ENCODE data around the gene KRTAP4-2. TPM values are rescaled to one million over a fixed set of nuclear protein-coding genes. Genes with fewer than 3 reads are reported as not detected.

Gene KRTAP4-2
- total RNA-seq, 1 donor from 2014 or later, result not detected

- H3K27ac Mint-ChIP-seq (ENCODE audit: unreplicated experiment), result no peak overlapping the region
- H3K4me3 Mint-ChIP-seq (ENCODE audit: unreplicated experiment), result no peak overlapping the region
- peaks cover 5% of the 10 kb centered on the region for H3K36me3 Mint-ChIP-seq (ENCODE audit: unreplicated experiment)
- no peak for TF ChIP-seq CTCF (IDR thresholded peaks at IDR 0.05; ENCODE audit: partially characterized antibody, unreplicated experiment)
- no peak for DNase-seq
- no peaks in the 10 kb centered on the region for H3K4me1 Mint-ChIP-seq (ENCODE audit: low read depth, unreplicated experiment)
- peaks cover 4% of the 10 kb centered on the region for H3K27me3 Mint-ChIP-seq (ENCODE audit: unreplicated experiment)
- peaks cover 6% of the 10 kb centered on the region for H3K9me3 Mint-ChIP-seq (ENCODE audit: unreplicated experiment)
Observed at GRCh38 chr17:41176744-41177387, 1.2 kb downstream of the KRTAP4-2 start.

GRCh38 chr17:41171886-41172285, 6.1 kb downstream of the KRTAP4-2 start:
- Mint-ChIP-seq H3K9me3 (ENCODE audit: unreplicated experiment) (peaks cover 6% of the 10 kb centered on the region), H3K36me3 (ENCODE audit: unreplicated experiment) (peaks cover 8% of the 10 kb centered on the region), H3K27ac (ENCODE audit: unreplicated experiment) (no peak overlapping the region), H3K4me1 (ENCODE audit: low read depth, unreplicated experiment) (no peaks in the 10 kb centered on the region), H3K4me3 (ENCODE audit: unreplicated experiment) (no peak overlapping the region), H3K27me3 (ENCODE audit: unreplicated experiment) (peaks cover 5% of the 10 kb centered on the region)
- TF ChIP-seq CTCF (IDR thresholded peaks at IDR 0.05; ENCODE audit: partially characterized antibody, unreplicated experiment), result no peak
- no peak for DNase-seq

GRCh38 chr17:41168121-41168520, 9.9 kb downstream of the KRTAP4-2 start, which contains the start of gene KRTAP4-3:
TSS of gene KRTAP4-3 (minus strand) at chr17:41168221. CDS start at chr17:41168172, 49 bp downstream.
- H3K27ac Mint-ChIP-seq (ENCODE audit: unreplicated experiment), result peak within 1 kb of the TSS; percentile 69
- peaks cover 5% of the 10 kb centered on the region for H3K27me3 Mint-ChIP-seq (ENCODE audit: unreplicated experiment)
- H3K4me1 Mint-ChIP-seq (ENCODE audit: low read depth, unreplicated experiment), result no peaks in the 10 kb centered on the region
- DNase-seq, result no peak
- no peak for TF ChIP-seq CTCF (IDR thresholded peaks at IDR 0.05; ENCODE audit: partially characterized antibody, unreplicated experiment)
- H3K9me3 Mint-ChIP-seq (ENCODE audit: unreplicated experiment), result peaks cover 6% of the 10 kb centered on the region
- no peak within 1 kb of the TSS for H3K4me3 Mint-ChIP-seq (ENCODE audit: unreplicated experiment)
- peaks cover 8% of the 10 kb centered on the region for H3K36me3 Mint-ChIP-seq (ENCODE audit: unreplicated experiment)

GRCh38 chr17:41167561-41167960, 10.5 kb downstream of the KRTAP4-2 start:
- Mint-ChIP-seq H3K27ac (ENCODE audit: unreplicated experiment) (peak overlapping the region; percentile 69), H3K27me3 (ENCODE audit: unreplicated experiment) (peaks cover 5% of the 10 kb centered on the region), H3K4me3 (ENCODE audit: unreplicated experiment) (no peak overlapping the region), H3K4me1 (ENCODE audit: low read depth, unreplicated experiment) (no peaks in the 10 kb centered on the region), H3K9me3 (ENCODE audit: unreplicated experiment) (peaks cover 6% of the 10 kb centered on the region), H3K36me3 (ENCODE audit: unreplicated experiment) (peaks cover 8% of the 10 kb centered on the region)
- peak; percentile 50 for DNase-seq
- TF ChIP-seq CTCF (IDR thresholded peaks at IDR 0.05; ENCODE audit: partially characterized antibody, unreplicated experiment), result no peak

GRCh38 chr17:41163828-41164227, 14.2 kb downstream of the KRTAP4-2 start:
- no peak overlapping the region for H3K4me3 Mint-ChIP-seq (ENCODE audit: unreplicated experiment)
- H3K27me3 Mint-ChIP-seq (ENCODE audit: unreplicated experiment), result peaks cover 7% of the 10 kb centered on the region
- no peaks in the 10 kb centered on the region for H3K4me1 Mint-ChIP-seq (ENCODE audit: low read depth, unreplicated experiment)
- peaks cover 4% of the 10 kb centered on the region for H3K36me3 Mint-ChIP-seq (ENCODE audit: unreplicated experiment)
- H3K9me3 Mint-ChIP-seq (ENCODE audit: unreplicated experiment), result peaks cover 14% of the 10 kb centered on the region
- H3K27ac Mint-ChIP-seq (ENCODE audit: unreplicated experiment), result no peak overlapping the region
- no peak for DNase-seq
- no peak for TF ChIP-seq CTCF (IDR thresholded peaks at IDR 0.05; ENCODE audit: partially characterized antibody, unreplicated experiment)

Measured in glutamatergic neuron (in vitro differentiated cells).